ENCODE data around the gene DNAJC1. TPM values are rescaled to one million over a fixed set of nuclear protein-coding genes. Genes with fewer than 3 reads are reported as not detected.

The DNAJC1 gene
- total and polyA plus RNA-seq, 2 of the 4 experiments (the other 2 are of a cell fraction), result 12.7 to 13.3 TPM

DNA sequence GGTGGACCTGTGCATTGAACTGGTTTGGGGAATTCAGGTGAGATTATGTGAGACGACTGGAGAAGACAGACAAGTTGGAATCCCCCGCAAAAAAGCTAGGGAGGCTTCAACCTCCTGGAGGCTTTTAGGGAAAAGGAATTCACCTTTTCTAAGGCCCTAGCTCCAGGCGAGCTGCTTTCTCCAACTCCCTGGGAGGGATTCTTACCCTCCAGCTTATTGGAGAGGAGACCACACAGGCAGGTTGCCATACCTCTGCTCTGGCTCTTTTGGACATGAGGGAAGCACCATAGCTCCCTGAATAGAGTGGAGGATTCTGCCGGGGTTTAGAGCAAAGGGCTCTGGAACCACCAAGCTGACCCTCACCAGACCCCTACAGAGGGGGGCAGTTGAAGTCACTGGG is 255.7 kb downstream of the DNAJC1 start:
- ChIA-PET POLR2A (ENCODE audit: unreplicated experiment) (no interaction called here), CTCF (no interaction called here)
- Histone ChIP-seq H3K9me3 (ENCODE audit: control insufficient read depth, insufficient read depth, low read length) (no peaks in the 10 kb centered on the region), H2BK5ac (ENCODE audit: low read depth, low read length, poor library complexity, severe bottlenecking) (no peak overlapping the region), H3K4me1 (ENCODE audit: control insufficient read depth, insufficient read depth, low read length) (no peaks in the 10 kb centered on the region), H3K14ac (replicated peaks; ENCODE audit: low read depth, low read length) (no peak overlapping the region), H3K23ac (ENCODE audit: low read depth, low read length) (no peak overlapping the region), H2AK9ac (replicated peaks; ENCODE audit: low read depth, low read length, poor library complexity) (no peak overlapping the region), H3K4me2 (ENCODE audit: low read depth, low read length) (no peak overlapping the region), H4K91ac (ENCODE audit: insufficient read depth, low read depth, low read length) (no peak overlapping the region), H4K20me1 (ENCODE audit: insufficient read depth, low read length) (no peaks in the 10 kb centered on the region; the same call in 1 of the 2 replicates), H3K36me3 (ENCODE audit: control insufficient read depth, insufficient read depth, low read length) (peaks cover 16% of the 10 kb centered on the region), H4K8ac (ENCODE audit: low read depth in 2 of 2, low read length in 2 of 2) (no peak overlapping the region), H3K18ac (ENCODE audit: low read depth, low read length) (no peak overlapping the region), H2AFZ (replicated peaks; ENCODE audit: low read length, poor library complexity) (no peak overlapping the region), H4K5ac (ENCODE audit: low read depth, low read length) (no peak overlapping the region), H3K27me3 (ENCODE audit: control insufficient read depth, insufficient read depth, low read length) (no peaks in the 10 kb centered on the region), H2BK120ac (ENCODE audit: low read depth, low read length) (no peak overlapping the region), H2BK15ac (ENCODE audit: low read depth, low read length) (no peak overlapping the region), H3K27ac (ENCODE audit: insufficient read depth, low read length) (no peak overlapping the region), H3K79me1 (ENCODE audit: low read depth in 1 of 2, low read length in 2 of 2) (no peaks in the 10 kb centered on the region; a peak in 1 of 4 replicates), H3K9me1 (ENCODE audit: insufficient read depth, low read length) (peaks cover 4% of the 10 kb centered on the region; the same call in 1 of the 2 replicates), H2BK20ac (ENCODE audit: low read depth, low read length) (no peak overlapping the region), H3K4me3 (ENCODE audit: insufficient read depth, low read depth, low read length) (no peak overlapping the region), H3K56ac (ENCODE audit: extremely low read depth, insufficient read depth, low read length) (no peak overlapping the region), H3K9ac (ENCODE audit: low read depth, low read length) (no peak overlapping the region), H3K4ac (ENCODE audit: low read depth, low read length) (no peak overlapping the region), H2AK5ac (ENCODE audit: low read depth, low read length) (no peak overlapping the region)
- in situ Hi-C loops (cut with MboI; ENCODE audit: low sequenced_read_pairs), result loop anchor here (25.0 kb wide), 1 partner anchor 661 kb away; no protein-coding TSS in a partner anchor
- intact Hi-C loops (cut with micrococcal nuclease), result no loop called here
- no TSS peak for BruUV-seq (replicated peaks)
- WGBS, 2 experiments (ENCODE audit: extremely low coverage in 2 of 2, insufficient read length in 1 of 2), result no CpG with 5 or more reads among the region's 4 CpGs
- no peak for TF ChIP-seq MXI1 (IDR thresholded peaks at IDR 0.05; ENCODE audit: borderline replicate concordance, low read depth, low read length)
- TF ChIP-seq NFE2L2 (IDR thresholded peaks at IDR 0.05; ENCODE audit: low read depth, low read length), result no peak
- TF ChIP-seq BHLHE40 (IDR thresholded peaks at IDR 0.05; ENCODE audit: low read depth, low read length), result no peak
- TF ChIP-seq USF2 (IDR thresholded peaks at IDR 0.05; ENCODE audit: low read depth, low read length), result no peak
- no peak for TF ChIP-seq RFX5 (IDR thresholded peaks at IDR 0.05; ENCODE audit: low read depth, low read length)
- no peak for TF ChIP-seq CHD1 (IDR thresholded peaks at IDR 0.05; ENCODE audit: low read depth, low read length)
- no peak for TF ChIP-seq CEBPB (IDR thresholded peaks at IDR 0.05; ENCODE audit: low read depth, low read length)
- no peak for TF ChIP-seq SMC3 (IDR thresholded peaks at IDR 0.05; ENCODE audit: low read depth, low read length)
- no peak for TF ChIP-seq CTCF (conservative IDR thresholded peaks at IDR 0.05; ENCODE audit: low read depth, low read length)
- TF ChIP-seq FOS (IDR thresholded peaks at IDR 0.05; ENCODE audit: low read depth, low read length), result no peak
- DNase-seq, result no peak
- no peak for ATAC-seq (ENCODE audit: low read depth)
- dilution Hi-C loops (cut with HindIII; ENCODE audit: low sequenced_read_pairs, unreplicated experiment), result no loop called here

All from IMR-90 (cell line).